Erythroblast (primary cell): ENCODE measurements around the gene SMIM41.

ENCODE experiments used
- GATA1 ChIP-seq: IDR thresholded peaks from 2 replicates; pipeline ENCODE4 v1.6.1; 2011; ENCODE audit warnings: low read depth, mild to moderate bottlenecking, control low read depth, low read length, moderate library complexity
- POLR2A ChIP-seq: IDR thresholded peaks from 2 replicates; pipeline ENCODE4 v1.6.1; 2011; ENCODE audit warnings: mild to moderate bottlenecking, low read length

GRCh38 chr12:52156757-52157565 is 77.5 kb downstream of the SMIM41 start:
- no peak for TF ChIP-seq POLR2A
- TF ChIP-seq GATA1 = no peak
